ENCODE results near the gene MYO9B.

MYO9B gene

DNA sequence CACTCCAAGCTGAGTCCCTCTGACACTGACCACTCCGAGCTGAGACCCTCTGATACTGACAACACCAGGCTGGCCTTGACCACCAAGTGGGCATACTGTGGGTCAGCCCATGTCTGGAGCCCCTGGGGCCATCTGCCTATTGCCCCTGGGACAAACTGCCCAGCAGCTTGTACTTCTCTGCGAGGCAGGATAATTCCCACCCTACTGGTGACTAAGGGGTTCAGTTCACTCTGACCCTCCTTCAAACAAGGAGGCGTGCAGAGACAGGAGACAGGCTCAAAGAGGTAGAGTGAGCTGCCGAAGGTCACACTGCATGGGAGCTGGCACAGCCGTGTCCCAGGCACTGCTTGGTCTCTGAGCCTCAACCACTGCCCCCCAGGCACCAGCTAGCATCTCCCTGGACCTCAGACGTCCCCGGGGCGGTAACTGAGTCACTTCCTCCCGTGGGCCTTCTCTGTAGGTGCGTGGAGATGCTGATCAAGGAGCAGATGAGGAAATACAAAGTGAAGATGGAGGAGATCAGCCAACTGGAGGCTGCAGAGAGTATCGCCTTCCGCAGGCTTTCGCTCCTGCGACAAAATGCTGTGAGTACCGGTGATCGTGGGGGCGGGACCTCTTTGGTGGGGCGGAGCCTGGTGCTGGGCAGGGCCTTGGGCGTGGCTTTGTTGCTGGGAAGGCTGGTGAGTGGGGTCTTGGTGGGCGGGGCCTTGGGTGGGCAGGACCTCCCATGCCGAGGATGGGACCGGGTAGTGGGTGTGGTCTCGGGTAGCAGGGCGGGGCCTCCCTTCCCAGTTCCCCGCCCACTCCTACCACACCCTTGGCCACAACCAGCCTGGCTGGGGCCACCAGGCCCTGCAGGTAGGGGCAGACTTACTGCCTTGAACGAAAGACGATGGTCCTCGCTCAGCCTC, 133.8 kb downstream of the MYO9B start:
- Histone ChIP-seq H3K27ac (no peak overlapping the region), H3K4me3 (no peak overlapping the region)
- DNase-seq (ENCODE audit: low spot score), result no peak
- TF ChIP-seq CTCF (IDR thresholded peaks at IDR 0.05), result no peak

- no peak for TF ChIP-seq CTCF (IDR thresholded peaks at IDR 0.05)
- Histone ChIP-seq H3K4me3 (no peak overlapping the region), H3K27ac (no peak overlapping the region)
- DNase-seq (ENCODE audit: low spot score), result no peak
Observed at GRCh38 chr19:17210296-17210695, 134.7 kb downstream of the MYO9B start.

DNA sequence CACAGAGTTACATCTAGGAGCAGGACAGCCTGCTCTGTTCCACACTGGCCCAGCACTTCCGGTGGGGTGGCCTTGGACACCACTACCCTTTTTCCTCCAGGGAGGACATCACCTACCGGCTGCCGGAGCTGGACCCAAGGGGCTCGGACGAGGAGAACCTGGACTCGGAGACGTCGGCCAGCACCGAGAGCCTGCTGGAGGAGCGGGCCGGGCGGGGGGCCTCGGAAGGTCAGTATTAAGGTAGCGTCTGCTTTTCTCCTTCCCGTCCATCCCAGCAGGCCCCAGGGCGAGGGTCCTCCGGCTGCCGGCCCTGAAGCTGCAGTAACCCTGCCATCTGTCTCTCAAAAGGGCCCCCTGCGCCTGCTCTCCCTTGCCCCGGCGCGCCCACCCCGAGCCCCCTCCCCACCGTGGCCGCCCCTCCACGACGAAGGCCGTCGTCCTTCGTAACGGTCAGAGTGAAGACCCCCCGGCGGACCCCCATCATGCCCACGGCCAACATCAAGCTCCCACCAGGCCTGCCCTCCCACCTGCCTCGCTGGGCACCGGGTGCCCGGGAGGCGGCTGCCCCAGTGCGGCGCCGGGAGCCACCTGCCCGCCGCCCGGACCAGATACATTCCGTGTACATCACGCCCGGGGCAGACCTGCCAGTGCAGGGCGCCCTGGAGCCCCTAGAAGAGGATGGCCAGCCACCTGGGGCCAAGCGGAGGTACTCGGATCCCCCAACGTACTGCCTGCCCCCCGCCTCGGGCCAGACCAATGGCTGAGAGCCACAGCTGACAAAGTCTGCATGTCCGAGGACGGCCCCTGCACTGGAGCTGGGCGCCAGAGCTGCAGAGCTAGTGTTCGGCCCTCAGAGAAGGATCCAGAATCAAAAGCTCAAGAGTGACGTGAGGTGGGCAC, 136.2 kb downstream of the MYO9B start:
- no peak for DNase-seq (ENCODE audit: low spot score)
- no peak for TF ChIP-seq CTCF (IDR thresholded peaks at IDR 0.05)
- H3K27ac ChIP-seq, result no peak overlapping the region
- no peak overlapping the region for H3K4me3 ChIP-seq

GRCh38 chr19:17213334-17213733, 137.8 kb downstream of the MYO9B start:
- no peak overlapping the region for H3K27ac ChIP-seq

DNA sequence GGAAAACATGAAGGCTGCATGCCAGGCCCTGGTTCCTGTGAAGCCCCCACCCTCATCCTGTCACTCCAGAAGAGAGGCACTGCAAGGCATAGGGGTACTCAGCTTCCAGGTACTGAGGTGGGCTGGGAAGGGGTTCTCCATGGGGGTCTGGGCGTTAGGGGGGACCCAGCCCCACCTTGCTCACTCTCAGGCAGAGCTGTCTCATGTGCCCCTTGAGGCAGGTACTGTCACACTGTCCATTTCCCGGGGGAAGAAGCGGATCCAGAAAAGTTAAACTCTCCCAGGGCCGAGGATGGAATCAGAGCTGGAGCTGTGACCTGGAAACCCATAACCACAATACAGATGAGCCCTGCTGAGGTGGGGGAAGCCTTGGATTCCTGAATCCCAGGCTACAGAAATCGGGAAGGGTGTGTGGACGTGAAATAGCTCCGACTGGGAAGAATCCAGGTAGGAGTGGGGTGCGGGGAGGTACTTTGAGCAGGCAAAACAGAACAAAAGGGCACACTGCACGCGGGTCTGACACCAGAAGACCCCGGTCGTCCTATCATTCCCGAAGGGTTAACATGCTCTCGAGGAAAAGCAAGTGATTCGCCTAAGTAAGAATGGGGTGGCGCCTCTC, 139.0 kb downstream of the MYO9B start:
- TF ChIP-seq CTCF (IDR thresholded peaks at IDR 0.05), result no peak
- H3K27ac ChIP-seq, result peak overlapping the region; percentile 86 to 98
- peak overlapping the region; percentile 90 for H3K4me3 ChIP-seq
- no peak for DNase-seq (ENCODE audit: low spot score)

More at GRCh38 chr19:17213334-17213733, 137.8 kb downstream of the MYO9B start:
- no peak for DNase-seq (ENCODE audit: low spot score)
- no peak for TF ChIP-seq CTCF (IDR thresholded peaks at IDR 0.05)
- H3K4me3 ChIP-seq, result no peak overlapping the region

- no peak for TF ChIP-seq CTCF (IDR thresholded peaks at IDR 0.05)
- peak within 1 kb of the TSS; percentile 90 for H3K4me3 ChIP-seq
- DNase-seq (ENCODE audit: low spot score), result peak; percentile 93
- peak within 1 kb of the TSS; percentile 86 to 98 for H3K27ac ChIP-seq
Observed at GRCh38 chr19:17215127-17215971, 139.8 kb downstream of the MYO9B start, which contains the start of gene USE1. Gene USE1 (plus strand): TSS chr19:17215357. CDS start chr19:17215406, 49 bp downstream.

All from coronary artery (tissue), 2 donors.